A549 (cell line): Measurements from ENCODE around the gene SKIL. TPM values are rescaled to one million over a fixed set of nuclear protein-coding genes. Genes with fewer than 3 reads are reported as not detected.

ENCODE experiments used
- ATAC-seq, 2 experiments: fragments of 200-7000 bp in 1 of 2; fragments of >200 bp in 1 of 2; cut with Nextera tagmentation in 1 of 2; cut with Tn5 transposase in 1 of 2; 3 replicates each; pipeline versions ENCODE4 v1.8.0 to v1.9.1; 2018 to 2020; ENCODE audit warnings: mild to moderate bottlenecking in 1 of 2, moderate library complexity in 1 of 2
- CTCF ChIA-PET: fragments of 300-600 bp; sonication (Branson Sonifier 250); formaldehyde crosslinking; extraction: SDS; loops from one replicate; lab custom pipeline; 2021; ENCODE audit warnings: antibody characterized with exemption, inconsistent platforms; lab: Yijun Ruan, JAX
- POLR2A ChIA-PET: fragments of 350-600 bp; formaldehyde crosslinking; extraction: SDS; loops from one replicate; lab custom pipeline; 2021; ENCODE audit warnings: antibody characterized with exemption, inconsistent platforms; lab: Yijun Ruan, JAX
- DNase-seq, 2 experiments: peaks; one replicate each; pipeline versions ENCODE4 v3.0.0 to v3.0.0-alpha.2; 2011 to 2016; ENCODE audit warnings: low read depth in 1 of 2, low spot score in 1 of 2
- FAIRE-seq: peaks from 2 replicates; lab custom pipeline; 2011; peaks lifted over from hg19 to GRCh38; lab: Jason Lieb, UNC
- H3K27ac ChIP-seq, 2 experiments: fragments of >200 bp; sonication (Bioruptor Twin); formaldehyde crosslinking; 3 replicates each; pipeline ENCODE4 v1.5.1; 2016 to 2017
- H3K4me1 ChIP-seq: fragments of >200 bp; sonication (Bioruptor Twin); formaldehyde crosslinking; 3 replicates; pipeline ENCODE4 v1.6.1; 2016
- H3K4me2 ChIP-seq: fragments of >200 bp; sonication (Bioruptor Twin); formaldehyde crosslinking; 3 replicates; pipeline ENCODE4 v1.6.1; 2016
- H3K4me3 ChIP-seq: fragments of >200 bp; sonication (Bioruptor Twin); formaldehyde crosslinking; 3 replicates; pipeline ENCODE4 v1.5.1; 2016
- H3K9me3 ChIP-seq: fragments of >200 bp; sonication (Bioruptor Twin); formaldehyde crosslinking; 3 replicates; pipeline ENCODE4 v1.6.1; 2016
- BCL3 ChIP-seq: fragments of >200 bp; sonication (Bioruptor Twin); formaldehyde crosslinking; IDR thresholded peaks from 3 replicates; pipeline ENCODE4 v1.6.1; 2016
- BHLHE40 ChIP-seq: IDR thresholded peaks from 2 replicates; pipeline ENCODE4 v1.6.1; 2012; ENCODE audit warnings: low read depth, low read length, inconsistent platforms
- CBX8 ChIP-seq: fragments of 200-600 bp; sonication (generic); IDR thresholded peaks from 2 replicates; pipeline ENCODE4 v1.6.1; 2016
- CEBPB ChIP-seq, 2 experiments: fragments of >200 bp in 1 of 2; sonication (Bioruptor Twin) in 1 of 2; formaldehyde crosslinking in 1 of 2; IDR thresholded peaks; 2 replicates each; pipeline ENCODE4 v1.6.1; 2012 to 2016
- EP300 ChIP-seq, 2 experiments: fragments of >200 bp; sonication (Bioruptor Twin); formaldehyde crosslinking; IDR thresholded peaks; 2 replicates in 1 of 2; 3 replicates in 1 of 2; pipeline ENCODE4 v1.6.1; 2016 to 2017
- FOSL2 ChIP-seq, 2 experiments: fragments of 450-650 bp in 1 of 2; fragments of >200 bp in 1 of 2; sonication (Bioruptor Twin) in 1 of 2; formaldehyde crosslinking; IDR thresholded peaks; 2 replicates each; pipeline versions ENCODE4 v1.5.0 to v1.6.1; 2016 to 2020; ENCODE audit warnings: mild to moderate bottlenecking in 1 of 2, moderate library complexity in 1 of 2
- FOXS1 ChIP-seq: fragments of 250-450 bp; sonication (Bioruptor Pico); IDR thresholded peaks from 2 replicates; pipeline ENCODE4 v1.5.0; 2020; ENCODE audit warnings: mild to moderate bottlenecking, moderate library complexity
- GATA3 ChIP-seq: IDR thresholded peaks from 2 replicates; pipeline ENCODE4 v1.6.1; 2012; ENCODE audit warnings: borderline replicate concordance
- HDAC2 ChIP-seq: fragments of 200-600 bp; sonication (generic); IDR thresholded peaks from 2 replicates; pipeline ENCODE4 v1.6.1; 2016
- JUN ChIP-seq, 2 experiments: fragments of >200 bp; sonication (Bioruptor Twin); formaldehyde crosslinking; IDR thresholded peaks; 2 replicates in 1 of 2; 3 replicates in 1 of 2; pipeline ENCODE4 v1.6.1; 2016 to 2017
- MAZ ChIP-seq: fragments of 150-350 bp; IDR thresholded peaks from 2 replicates; pipeline ENCODE4 v1.6.1; 2014; ENCODE audit warnings: antibody characterized with exemption, low read depth, low read length, borderline replicate concordance
- MYC ChIP-seq: IDR thresholded peaks from 2 replicates; pipeline ENCODE4 v1.6.1; 2012; ENCODE audit warnings: mild to moderate bottlenecking, inconsistent platforms, low read length, improper control_type of control experiment, borderline replicate concordance
- POLR2A ChIP-seq: IDR thresholded peaks from 2 replicates; pipeline ENCODE4 v1.6.1; 2012; ENCODE audit warnings: mild to moderate bottlenecking, low read length
- RARB ChIP-seq: fragments of 250-450 bp; sonication (Bioruptor Pico); IDR thresholded peaks from 2 replicates; pipeline ENCODE4 v1.8.0; 2021; ENCODE audit warnings: mild to moderate bottlenecking, moderate library complexity
- ZFP36 ChIP-seq: fragments of 450-650 bp; IDR thresholded peaks from 2 replicates; pipeline ENCODE4 v1.6.1; 2014; ENCODE audit warnings: borderline replicate concordance; ENCODE audit not compliant: partially characterized antibody
- WGBS: methylation state at CpG from one replicate; pipeline ENCODE4 v1.1.6; 2017; ENCODE audit errors: missing lambda C conversion rate; 5-methylcytosine and 5-hydroxymethylcytosine counted together
- polyA plus RNA-seq, 4 experiments: library from polyadenylated mRNA; depleted of rRNA in 3 of 4; stranded (reverse); fragments of >200 nt; fragmentation: RNase III in 1 of 4; extraction: RNeasy Plus Mini Kit Qiagen cat#74134 plus additional on column Dnase treatment in 1 of 4; gene quantifications; 2 replicates in 3 of 4; 3 replicates in 1 of 4; pipeline ENCODE4 v1.2.3, GENCODE V29; 2011 to 2017
- TF ChIP-seq, protein P1 (sequence below): IDR thresholded peaks from 2 replicates; pipeline ENCODE4 v1.6.1; 2012
- TF ChIP-seq, protein P2 (sequence below): fragments of 250-450 bp; sonication (Bioruptor Pico); IDR thresholded peaks from 2 replicates; pipeline ENCODE4 v1.5.0; 2020; ENCODE audit warnings: low read depth, mild to moderate bottlenecking, moderate library complexity

Gene SKIL
- polyA plus RNA-seq, 2 of the 4 experiments (the other 2 are of a cell fraction): 39.6 to 64.2 TPM

GRCh38 chr3:170355738-170356595 is 1.5 kb upstream of the SKIL start:
- peak in 1 of 2 experiments; percentile 19; a peak in 1 of 4 replicates for TF ChIP-seq CEBPB (IDR thresholded peaks at IDR 0.05)
- no peak for TF ChIP-seq JUN (IDR thresholded peaks at IDR 0.05)
- TF ChIP-seq HDAC2: no peak
- Histone ChIP-seq H3K9me3 (no peaks in the 10 kb centered on the region), H3K4me2 (peak overlapping the region; percentile 98), H3K4me3 (peak overlapping the region; percentile 75), H3K4me1 (peaks cover 35% of the 10 kb centered on the region), H3K27ac (peak overlapping the region; percentile 99)
- WGBS: 2% methylated on average over 19 of the region's 22 CpGs
- no peak for FAIRE-seq
- POLR2A ChIA-PET: interaction anchor here (0.6 to 2.5 kb wide), 18 partner anchors 10 to 591 kb away, joined by 3 to 15 read pairs (median 6); partner anchors contain the start of genes PHC3, PRKCI, RPL22L1 and TERC
- peak; percentile 3 to 8; a peak in 4 of 6 replicates for ATAC-seq
- peak in 1 of 2 experiments; percentile 66 for DNase-seq
- CTCF ChIA-PET: interaction anchor here (1.0 to 2.4 kb wide), 15 partner anchors 11 to 75 kb away, joined by 3 to 12 read pairs (median 6); no protein-coding TSS in a partner anchor

- FAIRE-seq (no peak), DNase-seq (peak; percentile 62 to 84), ATAC-seq (peak; percentile 70 to 77)
- peak overlapping the region; percentile 99 for H3K27ac ChIP-seq
- H3K9me3 ChIP-seq: no peaks in the 10 kb centered on the region
- ChIA-PET POLR2A (interaction anchor here (0.6 to 2.5 kb wide), 28 partner anchors 9 to 592 kb away, joined by 3 to 15 read pairs (median 4); partner anchors contain the start of genes PHC3, PRKCI, RPL22L1 and TERC), CTCF (interaction anchor here (0.8 to 2.4 kb wide), 18 partner anchors 10 to 76 kb away, joined by 3 to 12 read pairs (median 4); no protein-coding TSS in a partner anchor)
- peaks cover 42% of the 10 kb centered on the region for H3K4me1 ChIP-seq
- WGBS: 0% methylated on average over 7 of the region's 60 CpGs
- peak overlapping the region; percentile 98 for H3K4me2 ChIP-seq
- peak overlapping the region; percentile 75 for H3K4me3 ChIP-seq
- TF ChIP-seq ZFP36: no peak
- TF ChIP-seq FOSL2 (IDR thresholded peaks at IDR 0.05): 0 out of 2 replicates have a peak, but pooled peaks have one; percentile 5
- TF ChIP-seq FOSL2 (CRISPR knock-in tag; IDR thresholded peaks at IDR 0.05): no peak
- 0 out of 2 replicates have a peak, but pooled peaks have one; percentile 37 for TF ChIP-seq GATA3
- TF ChIP-seq MAZ: 0 out of 2 replicates have a peak, but pooled peaks have one; percentile 23
- TF ChIP-seq RARB: no peak
- TF ChIP-seq, protein P1, sequence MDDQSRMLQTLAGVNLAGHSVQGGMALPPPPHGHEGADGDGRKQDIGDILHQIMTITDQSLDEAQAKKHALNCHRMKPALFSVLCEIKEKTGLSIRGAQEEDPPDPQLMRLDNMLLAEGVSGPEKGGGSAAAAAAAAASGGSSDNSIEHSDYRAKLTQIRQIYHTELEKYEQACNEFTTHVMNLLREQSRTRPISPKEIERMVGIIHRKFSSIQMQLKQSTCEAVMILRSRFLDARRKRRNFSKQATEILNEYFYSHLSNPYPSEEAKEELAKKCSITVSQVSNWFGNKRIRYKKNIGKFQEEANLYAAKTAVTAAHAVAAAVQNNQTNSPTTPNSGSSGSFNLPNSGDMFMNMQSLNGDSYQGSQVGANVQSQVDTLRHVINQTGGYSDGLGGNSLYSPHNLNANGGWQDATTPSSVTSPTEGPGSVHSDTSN: peak; percentile 45; the same call in 1 of the 2 replicates
- TF ChIP-seq FOXS1 (CRISPR knock-in tag): no peak
- peak in 1 of 2 experiments; percentile 55; a peak in 1 of 5 replicates for TF ChIP-seq EP300 (IDR thresholded peaks at IDR 0.05)
- peak; percentile 46; the same call in 1 of the 2 replicates for TF ChIP-seq BHLHE40
- TF ChIP-seq, protein P2, sequence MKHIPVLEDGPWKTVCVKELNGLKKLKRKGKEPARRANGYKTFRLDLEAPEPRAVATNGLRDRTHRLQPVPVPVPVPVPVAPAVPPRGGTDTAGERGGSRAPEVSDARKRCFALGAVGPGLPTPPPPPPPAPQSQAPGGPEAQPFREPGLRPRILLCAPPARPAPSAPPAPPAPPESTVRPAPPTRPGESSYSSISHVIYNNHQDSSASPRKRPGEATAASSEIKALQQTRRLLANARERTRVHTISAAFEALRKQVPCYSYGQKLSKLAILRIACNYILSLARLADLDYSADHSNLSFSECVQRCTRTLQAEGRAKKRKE (CRISPR knock-in tag): peak; percentile 58; the same call in 1 of the 2 replicates
- TF ChIP-seq CBX8: no peak
- TF ChIP-seq POLR2A: peak; percentile 27
- peak; percentile 15; the same call in 1 of the 2 replicates for TF ChIP-seq MYC
- peak; percentile 68; the same call in 1 of the 3 replicates for TF ChIP-seq BCL3
- TF ChIP-seq JUN (IDR thresholded peaks at IDR 0.05): peak in 1 of 2 experiments; percentile 80; a peak in 3 of 5 replicates
These were observed 829 bp upstream of the SKIL start for GRCh38 chr3:170356596-170357175.
